ENCODE results near the gene WWOX. TPM values are rescaled to one million over a fixed set of nuclear protein-coding genes. Genes with fewer than 3 reads are reported as not detected.
A peak's percentile ranks its signal among the peaks of the same experiment; 100 is the strongest.

Gene WWOX
- total RNA-seq, 1 donor = 8.2 TPM

GRCh38 chr16:78786635-78787034 is 687.2 kb downstream of the WWOX start:
- H3K4me3 ChIP-seq (ENCODE audit: low read depth, low read length) = no peak overlapping the region
- DNase-seq (ENCODE audit: low read depth) = peak; percentile 41
- TF ChIP-seq CTCF (IDR thresholded peaks at IDR 0.05; ENCODE audit: insufficient read depth, low read depth, low read length) = no peak

GRCh38 chr16:78788276-78788675 is 688.8 kb downstream of the WWOX start:
- no peak for DNase-seq (ENCODE audit: low read depth)
- TF ChIP-seq CTCF (IDR thresholded peaks at IDR 0.05; ENCODE audit: insufficient read depth, low read depth, low read length) = no peak
- no peak overlapping the region for H3K4me3 ChIP-seq (ENCODE audit: low read depth, low read length)

GRCh38 chr16:78788696-78789095 is 689.2 kb downstream of the WWOX start:
- no peak for TF ChIP-seq CTCF (IDR thresholded peaks at IDR 0.05; ENCODE audit: insufficient read depth, low read depth, low read length)
- DNase-seq (ENCODE audit: low read depth) = no peak
- H3K4me3 ChIP-seq (ENCODE audit: low read depth, low read length) = no peak overlapping the region

- no peak for TF ChIP-seq CTCF (IDR thresholded peaks at IDR 0.05; ENCODE audit: insufficient read depth, low read depth, low read length)
Observed at GRCh38 chr16:78789561-78789960, 690.1 kb downstream of the WWOX start.

GRCh38 chr16:78791011-78791410 is 691.6 kb downstream of the WWOX start:
- peak; percentile 50 for DNase-seq (ENCODE audit: low read depth)
- no peak overlapping the region for H3K4me3 ChIP-seq (ENCODE audit: low read depth, low read length)
- TF ChIP-seq CTCF (IDR thresholded peaks at IDR 0.05; ENCODE audit: insufficient read depth, low read depth, low read length) = no peak

More at GRCh38 chr16:78789561-78789960, 690.1 kb downstream of the WWOX start:
- no peak overlapping the region for H3K4me3 ChIP-seq (ENCODE audit: low read depth, low read length)
- DNase-seq (ENCODE audit: low read depth) = peak; percentile 21

GRCh38 chr16:78791926-78792325 is 692.5 kb downstream of the WWOX start:
- TF ChIP-seq CTCF (IDR thresholded peaks at IDR 0.05; ENCODE audit: insufficient read depth, low read depth, low read length) = no peak
- no peak for DNase-seq (ENCODE audit: low read depth)
- no peak overlapping the region for H3K4me3 ChIP-seq (ENCODE audit: low read depth, low read length)

GRCh38 chr16:78792952-78793351 is 693.5 kb downstream of the WWOX start:
- no peak for DNase-seq (ENCODE audit: low read depth)
- no peak for TF ChIP-seq CTCF (IDR thresholded peaks at IDR 0.05; ENCODE audit: insufficient read depth, low read depth, low read length)
- no peak overlapping the region for H3K4me3 ChIP-seq (ENCODE audit: low read depth, low read length)
